ENCODE data around the gene NHLRC1.

Gene NHLRC1

DNA sequence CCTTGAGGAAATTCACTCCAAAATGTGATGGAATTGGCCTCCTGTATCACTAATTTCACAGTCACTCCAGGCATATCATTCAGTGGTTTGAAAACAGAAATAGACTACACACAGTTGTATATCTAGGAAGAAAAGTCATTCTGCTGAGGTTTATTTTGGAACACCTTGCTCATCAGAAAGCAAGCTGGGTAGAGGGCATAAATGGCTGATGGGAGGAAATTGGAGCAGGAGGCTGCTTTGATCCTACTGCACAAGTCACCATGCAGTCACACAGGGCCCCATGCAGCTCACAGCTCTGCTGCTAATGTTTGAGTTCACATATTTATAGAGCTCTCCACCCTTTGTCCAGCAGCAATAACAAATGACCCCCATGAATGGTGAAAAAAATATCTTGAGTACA is 12.3 kb downstream of the NHLRC1 start:
- ChIA-PET POLR2A (no interaction called here), CTCF (no interaction called here)
- TF ChIP-seq FOXK2 (IDR thresholded peaks at IDR 0.05) (no peak), BHLHE40 (IDR thresholded peaks at IDR 0.05; ENCODE audit: borderline replicate concordance) (no peak), PKNOX1 (IDR thresholded peaks at IDR 0.05) (no peak)
- no peak for DNase-seq (ENCODE audit: extremely low spot score)

DNA sequence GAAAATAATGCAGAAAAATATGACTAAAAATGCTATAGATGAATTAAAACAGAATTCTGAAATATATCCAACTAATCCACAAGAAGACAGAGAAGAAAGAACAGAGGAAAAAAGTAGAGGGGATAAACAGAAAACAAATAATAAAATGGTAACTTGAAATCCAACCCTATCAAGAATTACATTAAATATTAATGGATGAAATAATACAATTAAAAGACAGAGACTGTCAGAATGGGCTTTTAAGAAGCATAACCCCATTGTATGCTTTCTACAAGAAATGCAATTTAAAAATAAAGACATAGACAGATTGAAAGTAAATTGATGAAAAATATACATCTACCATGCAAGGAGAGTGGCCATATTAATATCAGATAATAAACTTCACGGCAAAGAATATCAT is 15.4 kb downstream of the NHLRC1 start:
- POLR2A ChIA-PET: no interaction called here
- no peak for TF ChIP-seq FOXM1 (IDR thresholded peaks at IDR 0.05; ENCODE audit: borderline replicate concordance)
- TF ChIP-seq BHLHE40 (IDR thresholded peaks at IDR 0.05; ENCODE audit: borderline replicate concordance): no peak
- no peak for TF ChIP-seq SUZ12 (IDR thresholded peaks at IDR 0.05)
- no peak for TF ChIP-seq L3MBTL2 (conservative IDR thresholded peaks at IDR 0.05)
- TF ChIP-seq HDGF (IDR thresholded peaks at IDR 0.05; ENCODE audit: borderline replicate concordance): no peak
- TF ChIP-seq ELF4 (IDR thresholded peaks at IDR 0.05): no peak
- no peak for TF ChIP-seq FOXK2 (IDR thresholded peaks at IDR 0.05)
- TF ChIP-seq ZNF384 (IDR thresholded peaks at IDR 0.05): no peak
- TF ChIP-seq LEF1 (IDR thresholded peaks at IDR 0.05; ENCODE audit: borderline replicate concordance): no peak

DNA sequence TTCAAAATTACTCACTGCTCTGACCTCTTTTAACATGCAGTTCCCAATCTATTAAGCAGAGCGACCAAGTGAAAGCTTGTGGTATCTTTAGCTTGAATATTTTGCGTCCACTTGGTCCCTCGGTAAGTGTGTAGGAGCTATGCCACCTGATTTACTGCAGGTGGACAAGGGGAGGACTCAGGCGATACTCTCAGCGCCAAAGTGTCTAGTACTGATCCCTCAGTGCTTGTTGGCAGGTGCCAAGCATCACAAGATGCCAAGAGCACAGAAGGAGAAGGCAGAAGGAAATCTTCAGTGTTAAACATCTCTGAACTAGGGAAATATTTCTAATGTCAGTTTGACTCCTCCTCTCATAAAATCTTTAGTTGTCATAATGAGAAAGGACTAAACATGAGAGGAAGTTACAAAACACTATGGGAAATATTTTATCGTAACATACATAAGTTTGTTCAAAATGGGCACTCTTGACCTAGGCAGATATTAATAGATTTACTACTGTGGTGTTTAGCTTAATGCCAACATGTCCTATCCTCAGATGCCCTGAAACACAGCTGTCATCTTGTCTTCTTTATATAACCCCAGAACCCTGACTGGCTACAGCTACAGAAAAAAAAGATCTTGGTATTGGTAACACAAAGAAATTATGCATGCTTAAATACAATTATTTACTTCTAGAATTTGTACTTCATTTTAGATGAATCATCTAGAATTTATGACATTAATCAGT is 19.5 kb downstream of the NHLRC1 start:
- ChIA-PET POLR2A (no interaction called here), CTCF (interaction anchor here (0.6 to 0.8 kb wide), 2 partner anchors 36 to 1175 kb away, joined by 3 read pairs; no protein-coding TSS in a partner anchor)
- TF ChIP-seq CTBP1 (IDR thresholded peaks at IDR 0.05; ENCODE audit: borderline replicate concordance) (no peak), BHLHE40 (IDR thresholded peaks at IDR 0.05; ENCODE audit: borderline replicate concordance) (no peak), FOXK2 (IDR thresholded peaks at IDR 0.05) (no peak), ZNF384 (IDR thresholded peaks at IDR 0.05) (no peak), SP1 (IDR thresholded peaks at IDR 0.05) (no peak), SUZ12 (IDR thresholded peaks at IDR 0.05) (no peak)
- DNase-seq (ENCODE audit: extremely low spot score): no peak

More for the DNA sequence above, 15.4 kb downstream of the NHLRC1 start:
- no peak for DNase-seq (ENCODE audit: extremely low spot score)
- CTCF ChIA-PET: no interaction called here

GRCh38 chr6:18101873-18102272 is 20.6 kb downstream of the NHLRC1 start:
- TF ChIP-seq SUZ12 (IDR thresholded peaks at IDR 0.05) (no peak), ARNT (IDR thresholded peaks at IDR 0.05) (no peak), ZNF384 (IDR thresholded peaks at IDR 0.05) (no peak), CTBP1 (IDR thresholded peaks at IDR 0.05; ENCODE audit: borderline replicate concordance) (no peak), FOXA1 (IDR thresholded peaks at IDR 0.05) (no peak), FOXM1 (IDR thresholded peaks at IDR 0.05; ENCODE audit: borderline replicate concordance) (no peak), L3MBTL2 (conservative IDR thresholded peaks at IDR 0.05) (no peak), ELF4 (IDR thresholded peaks at IDR 0.05) (no peak), NFRKB (IDR thresholded peaks at IDR 0.05) (no peak), PKNOX1 (IDR thresholded peaks at IDR 0.05) (no peak), HDGF (IDR thresholded peaks at IDR 0.05; ENCODE audit: borderline replicate concordance) (no peak), LEF1 (IDR thresholded peaks at IDR 0.05; ENCODE audit: borderline replicate concordance) (no peak), FOXK2 (IDR thresholded peaks at IDR 0.05) (no peak), BHLHE40 (IDR thresholded peaks at IDR 0.05; ENCODE audit: borderline replicate concordance) (no peak), TARDBP (IDR thresholded peaks at IDR 0.05) (no peak), SP1 (IDR thresholded peaks at IDR 0.05) (no peak)

DNA sequence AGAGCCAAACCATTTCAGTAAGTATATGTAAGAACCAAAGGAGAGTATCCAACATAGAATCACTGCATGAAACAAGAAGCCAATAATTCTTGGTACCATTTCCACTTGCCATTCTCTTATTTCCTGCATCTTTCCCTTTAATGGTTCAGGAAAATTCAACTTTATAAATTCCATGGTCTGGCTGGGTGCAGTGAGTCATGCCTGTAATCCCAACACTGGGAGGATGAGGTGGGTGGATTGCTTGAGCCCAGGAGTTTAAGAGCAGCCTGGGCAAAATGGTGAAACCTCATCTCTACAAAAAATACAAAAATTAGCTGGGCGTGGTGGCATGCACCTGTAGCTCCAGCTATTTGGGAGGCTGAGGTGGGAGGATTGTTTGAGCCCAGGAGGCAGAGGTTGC is 21.2 kb downstream of the NHLRC1 start:
- POLR2A ChIA-PET: no interaction called here
- TF ChIP-seq BHLHE40 (IDR thresholded peaks at IDR 0.05; ENCODE audit: borderline replicate concordance) (no peak), CTBP1 (IDR thresholded peaks at IDR 0.05; ENCODE audit: borderline replicate concordance) (no peak), ARNT (IDR thresholded peaks at IDR 0.05) (no peak), TARDBP (IDR thresholded peaks at IDR 0.05) (no peak), FOXA1 (IDR thresholded peaks at IDR 0.05) (no peak), NFRKB (IDR thresholded peaks at IDR 0.05) (no peak), FOXM1 (IDR thresholded peaks at IDR 0.05; ENCODE audit: borderline replicate concordance) (no peak), PKNOX1 (IDR thresholded peaks at IDR 0.05) (no peak), SP1 (IDR thresholded peaks at IDR 0.05) (no peak), SUZ12 (IDR thresholded peaks at IDR 0.05) (no peak)
- DNase-seq (ENCODE audit: extremely low spot score): no peak
- CTCF ChIA-PET: no interaction called here

More at GRCh38 chr6:18101873-18102272, 20.6 kb downstream of the NHLRC1 start:
- DNase-seq (ENCODE audit: extremely low spot score): no peak
- ChIA-PET POLR2A (no interaction called here), CTCF (no interaction called here)

DNA sequence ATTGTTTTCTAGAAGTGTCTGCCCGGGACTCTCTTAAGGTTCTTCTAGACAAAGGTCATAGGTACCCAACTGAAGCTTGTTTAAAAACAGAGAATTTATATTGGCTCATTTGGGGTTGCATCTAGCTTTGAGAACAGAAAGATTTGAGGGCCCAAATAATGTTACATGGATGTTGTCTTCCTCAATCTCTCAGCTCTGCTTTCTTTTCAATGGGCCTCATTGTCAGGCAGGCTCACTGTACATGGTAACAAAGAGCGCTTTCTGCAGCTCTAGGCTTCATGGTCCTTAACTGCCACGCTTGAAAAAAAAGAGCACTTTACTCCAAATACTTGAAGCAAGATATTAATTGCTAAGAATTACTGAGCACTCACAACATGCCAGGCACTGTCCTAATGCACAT is 22.2 kb downstream of the NHLRC1 start:
- ChIA-PET POLR2A (no interaction called here), CTCF (no interaction called here)
- no peak for TF ChIP-seq PKNOX1 (IDR thresholded peaks at IDR 0.05)
- no peak for TF ChIP-seq L3MBTL2 (conservative IDR thresholded peaks at IDR 0.05)
- no peak for TF ChIP-seq ZNF384 (IDR thresholded peaks at IDR 0.05)
- no peak for TF ChIP-seq TARDBP (IDR thresholded peaks at IDR 0.05)
- no peak for TF ChIP-seq SP1 (IDR thresholded peaks at IDR 0.05)
- TF ChIP-seq SUZ12 (IDR thresholded peaks at IDR 0.05): no peak
- no peak for TF ChIP-seq ELF4 (IDR thresholded peaks at IDR 0.05)
- no peak for TF ChIP-seq FOXM1 (IDR thresholded peaks at IDR 0.05; ENCODE audit: borderline replicate concordance)
- no peak for TF ChIP-seq NFRKB (IDR thresholded peaks at IDR 0.05)
- no peak for TF ChIP-seq HDGF (IDR thresholded peaks at IDR 0.05; ENCODE audit: borderline replicate concordance)
- no peak for TF ChIP-seq ARNT (IDR thresholded peaks at IDR 0.05)
- TF ChIP-seq FOXK2 (IDR thresholded peaks at IDR 0.05): no peak
- no peak for TF ChIP-seq BHLHE40 (IDR thresholded peaks at IDR 0.05; ENCODE audit: borderline replicate concordance)
- TF ChIP-seq LEF1 (IDR thresholded peaks at IDR 0.05; ENCODE audit: borderline replicate concordance): no peak
- no peak for TF ChIP-seq CTBP1 (IDR thresholded peaks at IDR 0.05; ENCODE audit: borderline replicate concordance)
- TF ChIP-seq FOXA1 (IDR thresholded peaks at IDR 0.05): no peak
- no peak for DNase-seq (ENCODE audit: extremely low spot score)

Measured in HEK293T (cell line).